NCI-H446 (cell line): ENCODE measurements around the gene CACNB4.
A peak's percentile ranks its signal among the peaks of the same experiment; 100 is the strongest.
"Not testable (repeated sequence)": the region's sequence is repeated elsewhere in the genome, so short reads cannot be mapped to it uniquely, and the experiment has no call there.

Source experiments
- DNase-seq, 2 experiments: peaks; one replicate each; lab custom pipeline; 2025; lab: John Stamatoyannopoulos, UW

The CACNB4 gene

DNA sequence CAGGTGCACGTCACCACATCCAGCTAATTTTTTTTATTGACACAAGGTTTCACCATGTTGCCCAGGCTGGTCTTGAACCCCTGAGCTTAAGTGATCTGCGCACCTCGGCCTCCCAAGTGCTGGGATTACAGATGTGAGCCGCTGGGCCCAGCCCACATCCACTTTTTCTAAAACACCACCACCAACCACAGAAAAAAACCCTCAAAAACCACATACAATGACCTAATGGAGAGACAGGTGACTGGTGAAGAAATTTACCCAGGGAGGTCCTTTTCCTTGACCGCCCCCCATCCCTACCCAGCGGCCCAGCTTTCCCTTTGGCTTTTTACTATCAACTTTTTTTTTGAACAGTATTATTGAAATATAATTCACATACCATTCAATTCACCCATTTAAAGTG lies 47.9 kb downstream of the CACNB4 start:
- DNase-seq: no peak

GRCh38 chr2:152050341-152050740 lies 48.5 kb downstream of the CACNB4 start:
- no peak for DNase-seq

DNA sequence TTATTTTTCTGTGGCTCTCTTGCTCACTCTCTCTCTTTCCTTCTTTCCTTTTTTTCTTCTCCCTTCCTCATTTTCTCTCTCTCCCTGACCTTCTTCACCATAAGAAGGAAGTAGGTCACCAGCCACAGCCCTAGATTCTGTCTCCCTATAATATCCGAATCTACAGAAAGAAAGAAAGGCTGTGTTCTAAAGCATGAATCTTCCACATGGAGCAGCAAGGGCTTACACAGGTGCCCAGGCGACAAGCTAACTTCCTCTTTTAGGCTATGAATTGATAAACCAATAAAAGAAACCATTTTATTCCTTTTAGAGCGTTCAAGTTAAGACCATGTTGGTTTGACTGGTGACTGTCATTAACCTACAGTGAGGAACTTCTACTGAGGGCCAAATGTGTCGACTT lies 49.3 kb downstream of the CACNB4 start:
- no peak for DNase-seq

GRCh38 chr2:152047824-152048471 lies 50.9 kb downstream of the CACNB4 start:
- peak in 1 of 2 experiments; percentile 3 for DNase-seq

DNA sequence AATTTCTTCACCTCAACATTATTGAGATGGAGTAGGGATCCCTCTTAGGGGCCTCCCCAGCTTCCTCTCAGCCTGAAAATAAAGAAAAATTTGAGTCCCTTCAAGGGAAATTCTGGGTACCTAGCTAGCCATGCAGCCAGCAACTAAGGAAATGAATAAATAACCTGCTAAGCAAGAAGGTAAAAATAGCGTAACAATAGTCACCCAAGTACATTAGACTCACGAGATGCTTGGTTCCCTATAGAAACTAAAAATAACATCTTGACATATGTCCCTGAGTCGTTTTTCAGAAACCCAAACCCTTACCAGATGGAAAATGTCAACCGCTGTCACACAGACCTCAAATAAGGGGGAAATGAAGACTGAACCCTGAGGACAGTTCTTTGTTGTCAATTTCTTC lies 51.9 kb downstream of the CACNB4 start:
- DNase-seq: no peak

GRCh38 chr2:152042636-152043615 lies 55.9 kb downstream of the CACNB4 start:
- DNase-seq: no peak

DNA sequence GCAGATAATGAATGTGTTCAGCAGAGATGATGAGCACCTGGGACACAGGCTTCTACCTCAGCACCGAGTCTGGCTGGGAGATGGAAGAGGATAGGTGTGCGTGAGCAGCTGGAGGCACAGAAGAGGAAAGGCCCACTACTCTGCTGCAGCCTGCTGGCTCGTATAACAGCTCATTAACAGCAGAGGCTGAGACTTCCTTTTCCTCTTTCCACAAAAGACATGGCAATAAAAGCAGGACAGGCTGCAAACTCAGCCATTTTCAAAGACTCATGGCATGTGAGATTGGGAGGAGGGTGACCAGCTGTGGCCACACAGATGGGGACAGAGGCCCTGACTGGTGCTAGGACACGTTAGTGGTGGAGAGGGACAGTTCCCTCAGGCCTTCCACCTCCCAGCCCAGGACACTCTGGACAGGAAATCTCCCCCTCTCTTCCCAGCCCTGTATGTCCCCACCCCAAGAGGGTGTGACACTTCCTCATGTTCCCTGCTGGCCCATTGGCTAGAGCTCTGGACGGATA lies 60.3 kb downstream of the CACNB4 start:
- no peak for DNase-seq

GRCh38 chr2:152037743-152038435 lies 61.0 kb downstream of the CACNB4 start:
- peak; percentile 3 to 47 for DNase-seq

DNA sequence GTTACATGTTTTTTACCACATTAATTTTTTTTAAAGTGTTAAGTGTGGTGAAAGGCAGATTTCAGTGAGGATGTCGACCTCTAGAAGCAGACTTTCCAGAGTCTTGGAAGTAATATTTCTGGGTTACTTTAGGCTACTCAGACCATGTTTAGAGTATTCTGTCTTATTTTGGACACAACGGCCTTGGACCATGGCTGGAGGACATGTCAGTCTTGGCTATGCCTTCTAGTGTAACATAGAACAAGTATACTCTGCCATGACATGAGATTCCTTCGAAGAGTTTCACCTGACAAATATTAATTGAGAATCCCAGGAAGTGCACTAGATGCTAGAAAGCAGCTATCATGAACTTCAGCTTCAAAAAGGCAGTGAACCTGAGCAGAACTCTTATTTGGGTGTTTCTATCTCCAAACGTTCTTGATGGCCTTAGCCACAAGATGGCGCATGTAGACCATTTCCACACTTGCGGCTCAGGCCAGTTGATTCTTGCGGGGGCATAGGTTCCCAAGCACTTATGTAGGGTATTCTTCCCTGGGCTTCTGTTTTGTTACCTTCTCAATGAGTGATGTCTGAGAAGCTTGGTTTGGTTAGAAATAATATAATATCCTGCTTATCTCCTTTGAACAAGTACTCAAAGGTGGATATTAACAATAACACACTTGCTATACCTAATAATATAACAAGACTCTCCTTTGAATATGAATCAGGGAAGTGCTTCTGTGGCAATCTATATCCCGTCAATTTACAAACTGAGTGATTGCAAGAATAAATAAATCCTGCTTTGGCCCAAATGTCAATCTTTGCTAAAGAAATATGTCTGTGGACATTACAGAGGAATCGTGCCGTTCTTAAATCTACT lies 62.0 kb downstream of the CACNB4 start:
- peak; percentile 75 to 78 for DNase-seq

DNA sequence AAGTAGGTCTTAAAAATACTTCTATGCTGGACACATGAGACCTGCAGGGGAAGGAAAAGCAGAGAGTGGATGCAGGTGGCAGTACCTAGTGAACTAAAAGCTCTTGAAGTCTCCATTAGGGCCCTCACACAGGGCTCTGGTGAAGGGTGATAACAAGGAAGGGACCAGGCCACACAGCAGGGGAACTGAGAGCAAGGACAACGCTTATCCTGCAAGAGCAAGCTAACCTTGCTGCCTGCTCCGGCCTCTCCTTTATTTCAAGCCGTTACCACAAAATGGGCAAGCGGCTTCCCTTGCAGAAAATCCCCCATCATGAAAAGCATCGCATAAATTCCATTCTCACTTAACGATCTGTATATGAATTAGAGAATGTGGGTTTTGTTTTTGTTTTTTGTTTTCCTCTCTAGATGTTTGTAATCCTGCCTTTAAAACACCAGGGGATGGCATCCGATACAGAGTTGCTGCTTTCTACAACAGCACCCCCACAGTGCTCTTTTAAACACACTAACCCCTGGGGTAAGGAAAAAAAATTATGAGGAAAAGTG lies 64.5 kb downstream of the CACNB4 start:
- DNase-seq: no peak

DNA sequence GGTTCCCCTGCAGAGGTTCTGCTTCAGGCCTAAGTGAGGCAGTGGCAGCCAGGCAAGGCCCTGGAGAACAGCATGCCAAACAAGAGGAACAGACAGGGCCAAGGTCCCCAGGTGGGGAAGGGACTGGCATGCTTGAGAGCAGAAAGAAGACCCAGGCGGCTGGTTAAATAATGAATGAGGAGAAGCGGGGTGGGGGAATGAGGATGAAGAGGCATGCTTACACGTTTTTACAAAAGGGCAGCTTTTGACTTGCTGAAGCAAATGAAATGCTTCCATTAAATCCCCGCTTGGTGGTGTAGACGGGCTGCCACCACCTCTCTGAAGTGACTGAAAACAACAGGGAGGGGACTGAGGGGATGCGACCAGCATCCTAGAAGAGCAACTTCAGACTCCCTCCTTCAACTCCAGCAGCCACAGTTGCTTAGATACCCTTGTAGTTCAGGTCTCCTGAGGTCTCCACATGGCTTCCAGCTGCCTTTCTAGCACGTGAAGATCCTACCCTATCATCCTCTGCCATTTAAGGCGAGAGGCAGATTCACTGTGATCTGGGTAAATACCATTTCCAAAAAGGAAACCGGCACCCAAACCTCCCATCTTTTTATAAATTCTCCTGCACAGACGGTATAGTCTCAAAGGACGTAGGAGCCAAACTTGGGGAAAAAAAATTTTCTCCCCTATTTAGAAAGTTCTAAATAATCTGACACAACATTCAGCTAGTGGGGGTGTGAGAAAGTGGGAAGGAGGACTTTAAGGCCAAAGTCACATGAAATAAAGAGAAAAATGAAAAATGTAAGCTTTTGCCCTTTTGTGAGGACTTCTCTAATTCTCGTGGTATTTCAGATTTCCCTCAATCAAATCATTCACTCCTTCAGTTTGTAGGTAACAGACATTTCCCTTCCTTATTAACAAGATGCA lies 65.6 kb downstream of the CACNB4 start:
- DNase-seq: no peak

- no peak for DNase-seq
These were observed 67.0 kb downstream of the CACNB4 start for GRCh38 chr2:152031747-152032306.

DNA sequence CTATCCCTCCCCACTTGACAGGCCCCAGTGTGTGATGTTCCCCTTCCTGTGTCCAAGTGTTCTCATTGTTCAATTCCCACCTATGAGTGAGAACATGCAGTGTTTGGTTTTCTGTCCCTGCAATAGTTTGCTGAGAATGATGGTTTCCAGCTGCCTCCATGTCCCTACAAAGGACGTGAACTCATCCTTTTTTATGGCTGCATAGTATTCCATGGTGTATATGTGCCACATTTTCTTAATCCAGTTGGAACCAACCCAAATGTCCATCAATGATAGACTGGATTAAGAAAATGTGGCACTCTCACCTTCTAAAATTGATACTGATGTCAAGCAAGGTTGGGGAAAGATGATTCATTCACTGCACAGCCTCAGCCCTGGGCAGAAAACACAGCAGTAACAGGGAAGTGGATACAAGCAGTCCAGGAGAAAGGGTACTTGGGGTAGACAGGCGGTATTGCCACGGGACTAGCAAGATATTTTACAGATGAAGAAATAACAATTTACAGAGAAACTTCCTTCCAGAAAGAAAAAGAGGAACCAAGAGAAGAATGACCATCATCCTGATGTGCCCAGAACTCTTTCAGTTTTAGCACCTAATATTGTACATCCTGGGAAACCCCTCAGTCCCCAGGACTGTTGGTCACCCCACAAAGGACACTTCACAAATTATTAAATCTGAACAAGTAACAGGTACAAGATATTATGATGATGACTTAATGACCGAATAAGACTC lies 68.1 kb downstream of the CACNB4 start:
- not testable (repeated sequence) for DNase-seq

DNA sequence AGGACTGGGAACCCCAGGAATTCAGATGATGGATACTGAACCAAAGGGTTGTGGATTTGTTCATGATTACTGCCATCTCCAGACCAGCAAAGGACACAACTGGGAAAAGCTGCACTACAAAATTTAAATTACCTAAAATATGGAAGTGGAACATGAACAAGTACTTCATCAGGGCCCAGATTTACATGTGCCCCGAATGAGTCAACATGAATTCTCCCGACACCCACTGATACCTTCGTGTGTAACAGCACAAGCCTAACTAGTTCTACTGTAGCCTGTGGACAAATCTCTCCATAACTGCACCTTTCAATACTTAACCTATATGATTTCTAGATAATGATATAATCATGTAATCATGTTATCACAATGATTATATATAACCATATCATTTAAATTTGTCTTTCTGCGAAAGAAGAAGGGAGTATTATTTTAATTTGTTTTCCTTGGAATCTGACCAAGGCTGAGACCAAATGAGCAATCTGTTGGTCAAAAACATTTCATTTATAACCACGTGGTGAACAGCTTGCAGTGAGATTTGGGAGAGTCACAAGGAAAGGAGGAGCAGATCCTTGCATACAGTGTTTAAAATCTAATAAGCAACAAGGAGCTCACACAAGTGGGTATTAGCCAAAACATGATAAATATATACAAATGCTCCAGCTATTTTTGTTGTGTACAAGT lies 70.5 kb downstream of the CACNB4 start:
- DNase-seq: peak; percentile 24 to 26

- peak; percentile 72 to 85 for DNase-seq
These were observed 73.1 kb downstream of the CACNB4 start for GRCh38 chr2:152025678-152026287.

DNA sequence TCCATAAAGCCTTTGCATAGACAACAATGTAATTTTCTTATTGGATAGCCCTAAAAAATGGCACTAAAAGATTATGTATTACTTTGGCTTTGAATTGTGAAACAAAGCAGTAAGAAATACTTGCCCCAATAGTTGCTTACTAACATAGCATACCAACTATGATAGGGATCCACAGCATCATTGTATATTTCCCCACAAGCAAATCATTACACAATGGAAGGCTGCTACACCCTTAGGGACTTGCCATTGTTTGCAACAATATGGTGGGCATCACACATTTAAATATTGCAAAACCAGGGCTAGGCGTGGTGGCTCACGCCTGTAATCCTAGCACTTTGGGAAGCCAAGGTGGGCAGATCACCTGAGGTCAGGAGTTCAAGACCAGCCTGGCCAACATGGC lies 74.4 kb downstream of the CACNB4 start:
- no peak for DNase-seq

GRCh38 chr2:152022090-152022489 lies 76.8 kb downstream of the CACNB4 start:
- no peak for DNase-seq

DNA sequence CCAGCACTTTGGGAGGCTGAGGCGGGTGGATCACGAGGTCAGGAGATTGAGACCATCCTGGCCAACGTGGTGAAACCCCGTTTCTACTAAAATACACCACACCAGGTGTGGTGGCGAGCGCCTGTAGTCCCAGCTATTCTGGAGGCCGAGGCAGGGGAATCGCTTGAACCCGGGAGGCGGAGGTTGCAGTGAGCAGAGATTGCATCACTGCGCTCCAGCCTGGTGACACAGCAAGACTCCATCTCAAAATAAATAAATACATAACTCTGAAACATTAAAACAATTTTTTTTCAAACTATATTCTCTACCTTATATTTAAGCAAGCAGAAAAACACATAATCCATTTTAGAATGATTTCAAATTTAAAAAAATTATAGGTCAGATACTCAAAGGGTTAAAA lies 77.8 kb downstream of the CACNB4 start:
- not testable (repeated sequence) for DNase-seq
